Esophagus squamous epithelium (tissue), 4 donors: Measurements from ENCODE around the gene KSR1.

ENCODE experiments used
- POLR2A ChIP-seq, 4 donors: fragments of 450-650 bp; IDR thresholded peaks; one replicate each; pipeline ENCODE4 v1.6.1; 2017; ENCODE audit warnings: antibody characterized with exemption in 4 of 4, mild to moderate bottlenecking in 4 of 4, moderate library complexity in 3 of 4
- TF ChIP-seq, protein P1 (sequence below), 6 experiments: fragments of 450-650 bp in 4 of 6; fragments of 200-600 bp in 2 of 6; sonication (generic) in 2 of 6; IDR thresholded peaks; one replicate each; pipeline ENCODE4 v1.5.1; 2016 to 2019; ENCODE audit warnings: antibody characterized with exemption in 6 of 6, mild to moderate bottlenecking in 4 of 6, moderate library complexity in 4 of 6

- TF ChIP-seq, protein P1, sequence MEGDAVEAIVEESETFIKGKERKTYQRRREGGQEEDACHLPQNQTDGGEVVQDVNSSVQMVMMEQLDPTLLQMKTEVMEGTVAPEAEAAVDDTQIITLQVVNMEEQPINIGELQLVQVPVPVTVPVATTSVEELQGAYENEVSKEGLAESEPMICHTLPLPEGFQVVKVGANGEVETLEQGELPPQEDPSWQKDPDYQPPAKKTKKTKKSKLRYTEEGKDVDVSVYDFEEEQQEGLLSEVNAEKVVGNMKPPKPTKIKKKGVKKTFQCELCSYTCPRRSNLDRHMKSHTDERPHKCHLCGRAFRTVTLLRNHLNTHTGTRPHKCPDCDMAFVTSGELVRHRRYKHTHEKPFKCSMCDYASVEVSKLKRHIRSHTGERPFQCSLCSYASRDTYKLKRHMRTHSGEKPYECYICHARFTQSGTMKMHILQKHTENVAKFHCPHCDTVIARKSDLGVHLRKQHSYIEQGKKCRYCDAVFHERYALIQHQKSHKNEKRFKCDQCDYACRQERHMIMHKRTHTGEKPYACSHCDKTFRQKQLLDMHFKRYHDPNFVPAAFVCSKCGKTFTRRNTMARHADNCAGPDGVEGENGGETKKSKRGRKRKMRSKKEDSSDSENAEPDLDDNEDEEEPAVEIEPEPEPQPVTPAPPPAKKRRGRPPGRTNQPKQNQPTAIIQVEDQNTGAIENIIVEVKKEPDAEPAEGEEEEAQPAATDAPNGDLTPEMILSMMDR (IDR thresholded peaks at IDR 0.05): no peak
- no peak for TF ChIP-seq POLR2A (IDR thresholded peaks at IDR 0.05)
Observed at GRCh38 chr17:27663936-27664605, 207.8 kb downstream of the KSR1 start.
